GM12864 (cell line): ENCODE data around the gene PPM1J.

Experiments
- DNase-seq: peaks from one replicate; pipeline ENCODE4 v3.0.0-alpha.2; 2011; ENCODE audit warnings: low read depth
- H3K4me3 ChIP-seq: 2 replicates; pipeline ENCODE4 v1.5.1; 2011; ENCODE audit warnings: mild to moderate bottlenecking, low read depth, low read length, control low read depth
- TF ChIP-seq, protein P1 (sequence below): IDR thresholded peaks from 2 replicates; pipeline ENCODE4 v1.5.1; 2011; ENCODE audit warnings: low read depth, mild to moderate bottlenecking, moderate library complexity, low read length, control low read depth, inconsistent platforms; ENCODE audit errors: missing control alignments

Gene PPM1J

DNA sequence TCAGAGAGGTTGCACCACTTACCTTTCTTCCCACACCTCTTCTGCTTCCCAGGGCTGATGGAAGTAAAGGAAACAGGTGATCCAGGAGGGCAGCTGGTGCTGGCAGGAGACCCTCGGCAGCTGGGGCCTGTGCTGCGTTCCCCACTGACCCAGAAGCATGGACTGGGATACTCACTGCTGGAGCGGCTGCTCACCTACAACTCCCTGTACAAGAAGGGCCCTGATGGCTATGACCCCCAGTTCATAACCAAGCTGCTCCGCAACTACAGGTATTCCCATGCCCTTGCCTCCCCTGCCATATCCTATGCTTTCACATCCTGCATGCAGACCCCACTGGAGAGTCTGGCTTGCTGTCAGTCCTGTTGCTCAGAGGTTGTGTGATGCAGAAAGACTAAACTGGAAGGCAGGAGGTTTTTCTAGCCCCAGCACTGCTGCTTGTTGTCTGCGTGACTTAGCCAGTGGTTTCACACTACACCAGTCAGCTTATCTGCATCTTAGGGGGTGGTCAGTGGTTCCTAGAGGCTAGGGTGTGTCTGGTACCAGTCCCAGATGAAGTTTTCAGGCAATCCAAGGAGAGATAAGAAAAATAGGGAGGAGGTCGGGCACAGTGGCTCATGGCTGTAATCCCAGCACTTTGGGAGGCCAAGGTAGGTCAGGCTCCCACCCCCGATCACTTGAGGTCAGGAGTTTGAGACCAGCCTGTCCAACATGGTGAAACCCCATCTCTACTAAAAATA is 18.4 kb downstream of the PPM1J start:
- DNase-seq: no peak
- TF ChIP-seq, protein P1, sequence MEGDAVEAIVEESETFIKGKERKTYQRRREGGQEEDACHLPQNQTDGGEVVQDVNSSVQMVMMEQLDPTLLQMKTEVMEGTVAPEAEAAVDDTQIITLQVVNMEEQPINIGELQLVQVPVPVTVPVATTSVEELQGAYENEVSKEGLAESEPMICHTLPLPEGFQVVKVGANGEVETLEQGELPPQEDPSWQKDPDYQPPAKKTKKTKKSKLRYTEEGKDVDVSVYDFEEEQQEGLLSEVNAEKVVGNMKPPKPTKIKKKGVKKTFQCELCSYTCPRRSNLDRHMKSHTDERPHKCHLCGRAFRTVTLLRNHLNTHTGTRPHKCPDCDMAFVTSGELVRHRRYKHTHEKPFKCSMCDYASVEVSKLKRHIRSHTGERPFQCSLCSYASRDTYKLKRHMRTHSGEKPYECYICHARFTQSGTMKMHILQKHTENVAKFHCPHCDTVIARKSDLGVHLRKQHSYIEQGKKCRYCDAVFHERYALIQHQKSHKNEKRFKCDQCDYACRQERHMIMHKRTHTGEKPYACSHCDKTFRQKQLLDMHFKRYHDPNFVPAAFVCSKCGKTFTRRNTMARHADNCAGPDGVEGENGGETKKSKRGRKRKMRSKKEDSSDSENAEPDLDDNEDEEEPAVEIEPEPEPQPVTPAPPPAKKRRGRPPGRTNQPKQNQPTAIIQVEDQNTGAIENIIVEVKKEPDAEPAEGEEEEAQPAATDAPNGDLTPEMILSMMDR: no peak
- no peak overlapping the region for H3K4me3 ChIP-seq

DNA sequence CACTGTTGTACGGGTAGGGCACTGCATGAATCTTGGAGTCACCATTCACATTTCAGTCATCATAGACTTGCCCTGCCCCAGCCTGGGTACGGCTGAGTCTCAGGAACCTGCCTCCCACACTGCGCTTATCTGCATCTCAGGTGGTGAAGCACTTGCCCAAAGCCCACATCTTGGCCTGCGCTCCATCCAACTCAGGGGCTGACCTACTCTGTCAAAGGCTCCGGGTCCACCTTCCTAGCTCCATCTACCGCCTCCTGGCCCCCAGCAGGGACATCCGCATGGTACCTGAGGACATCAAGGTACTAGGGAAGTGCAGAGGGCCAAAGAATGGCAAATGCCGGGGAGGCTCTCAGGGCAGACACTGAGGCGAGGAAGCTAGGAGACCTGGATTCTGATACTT is 19.9 kb downstream of the PPM1J start:
- TF ChIP-seq, protein P1: no peak
- no peak for DNase-seq
- no peak overlapping the region for H3K4me3 ChIP-seq

DNA sequence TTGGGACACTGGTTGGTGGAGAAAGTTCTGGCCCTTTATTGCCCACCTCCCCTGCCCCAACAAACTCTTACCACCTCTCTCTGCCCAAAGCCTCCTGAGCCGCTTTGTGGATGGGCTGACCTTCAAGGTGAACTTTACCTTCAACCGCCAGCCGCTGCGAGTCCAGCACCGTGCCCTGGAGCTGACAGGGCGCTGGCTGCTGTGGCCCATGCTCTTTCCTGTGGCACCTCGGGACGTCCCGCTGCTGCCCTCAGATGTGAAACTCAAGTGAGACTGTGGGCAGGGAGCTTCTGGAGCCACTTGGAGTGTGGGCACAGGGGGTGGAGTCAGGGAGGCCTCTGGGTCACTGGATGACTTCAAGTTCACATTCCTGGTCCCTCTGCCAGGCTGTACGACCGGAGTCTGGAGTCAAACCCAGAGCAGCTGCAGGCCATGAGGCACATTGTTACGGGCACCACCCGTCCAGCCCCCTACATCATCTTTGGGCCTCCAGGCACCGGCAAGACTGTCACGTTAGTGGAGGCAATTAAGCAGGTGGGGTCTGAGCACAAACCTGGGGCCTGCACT is 20.7 kb downstream of the PPM1J start:
- no peak overlapping the region for H3K4me3 ChIP-seq
- TF ChIP-seq, protein P1: no peak
- DNase-seq: no peak

DNA sequence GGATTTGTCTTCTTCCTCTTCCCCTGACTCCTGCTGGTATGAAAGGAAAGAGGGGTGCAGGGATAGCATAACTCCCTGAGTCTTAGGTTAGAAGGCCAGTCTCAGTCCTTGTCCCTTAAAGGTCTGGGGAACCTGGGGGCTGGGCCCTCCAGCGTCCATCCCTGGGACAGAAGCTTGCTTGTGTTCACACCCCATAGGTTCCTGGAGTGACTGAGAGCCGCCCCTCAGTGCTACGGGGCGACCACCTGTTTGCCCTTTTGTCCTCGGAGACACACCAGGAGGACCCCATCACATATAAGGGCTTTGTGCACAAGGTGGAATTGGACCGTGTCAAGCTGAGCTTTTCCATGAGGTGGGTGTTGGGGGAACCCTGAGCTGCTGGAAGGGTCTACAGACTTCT is 21.3 kb downstream of the PPM1J start:
- H3K4me3 ChIP-seq: no peak overlapping the region
- no peak for DNase-seq
- TF ChIP-seq, protein P1: no peak

DNA sequence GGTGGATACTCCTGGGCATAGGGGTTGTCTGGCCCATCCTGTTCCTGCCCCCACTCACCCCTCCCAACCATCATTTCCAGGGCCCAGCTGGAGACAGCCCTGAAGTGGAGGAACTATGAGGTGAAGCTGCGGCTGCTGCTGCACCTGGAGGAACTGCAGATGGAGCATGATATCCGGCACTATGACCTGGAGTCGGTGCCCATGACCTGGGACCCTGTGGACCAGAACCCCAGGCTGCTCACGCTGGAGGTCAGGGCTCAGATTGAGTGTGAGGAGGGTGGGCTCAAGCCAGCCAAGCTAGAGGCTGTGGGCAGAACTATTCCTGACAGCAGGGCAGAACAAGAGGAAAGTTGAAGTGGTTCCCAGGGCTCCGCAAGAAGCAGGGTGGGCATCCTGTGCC is 22.5 kb downstream of the PPM1J start:
- TF ChIP-seq, protein P1: no peak
- H3K4me3 ChIP-seq: no peak overlapping the region
- no peak for DNase-seq

DNA sequence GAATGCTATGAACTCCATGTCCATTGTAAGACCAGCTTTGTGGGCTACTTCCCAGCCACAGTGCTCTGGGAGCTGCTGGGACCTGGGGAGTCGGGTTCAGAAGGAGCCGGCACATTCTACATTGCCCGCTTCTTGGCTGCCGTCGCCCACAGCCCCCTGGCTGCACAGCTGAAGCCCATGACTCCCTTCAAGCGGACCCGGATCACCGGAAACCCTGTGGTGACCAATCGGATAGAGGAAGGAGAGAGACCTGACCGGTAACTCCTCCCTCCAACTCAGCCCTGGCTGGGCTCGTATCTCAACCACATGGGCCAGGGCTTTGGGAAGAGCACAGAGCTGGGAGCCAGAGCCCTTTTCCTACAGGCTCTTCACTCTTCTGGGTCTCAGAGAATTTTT is 25.3 kb downstream of the PPM1J start:
- TF ChIP-seq, protein P1: no peak
- DNase-seq: no peak

More for the DNA sequence above, 25.3 kb downstream of the PPM1J start:
- H3K4me3 ChIP-seq: no peak overlapping the region
